B cell (primary cell): ENCODE results near the gene EEPD1. TPM values are rescaled to one million over a fixed set of nuclear protein-coding genes. Genes with fewer than 3 reads are reported as not detected.

Experiments used
- ATAC-seq: fragments of 200-7000 bp; cut with Tn5 transposase; one replicate; pipeline ENCODE4 v1.10.0; 2021; ENCODE audit warnings: low read depth, mild to moderate bottlenecking, moderate number of reproducible peaks, moderate library complexity
- CTCF ChIA-PET: fragments of 350-600 bp; sonication (Branson Sonifier 250); formaldehyde crosslinking; loops from one replicate; lab custom pipeline; 2021; ENCODE audit warnings: antibody characterized with exemption, inconsistent platforms; lab: Charles Lee
- POLR2A ChIA-PET: fragments of 350-600 bp; sonication (Branson Sonifier 250); formaldehyde crosslinking; loops from one replicate; lab custom pipeline; 2021; ENCODE audit warnings: antibody characterized with exemption; lab: Charles Lee
- DNase-seq: peaks from one replicate; pipeline ENCODE4 v3.0.0; 2013
- H2AFZ ChIP-seq: 2 replicates; pipeline ENCODE4 v1.6.1; 2012; ENCODE audit warnings: mild to moderate bottlenecking, low read depth, low read length; ENCODE audit not compliant: insufficient read depth, poor library complexity, severe bottlenecking
- H3K27ac ChIP-seq, 2 donors: 1 replicate in 1 of 2; 2 replicates in 1 of 2; pipeline ENCODE4 v1.5.1; 2012 to 2013; ENCODE audit warnings: low read length in 2 of 2, mild to moderate bottlenecking in 2 of 2, moderate library complexity in 1 of 2
- H3K27me3 ChIP-seq, 4 experiments: fragments of 200-600 bp in 1 of 4; sonication (generic) in 1 of 4; replicated peaks in 1 of 4; 1 replicate in 2 of 4; 2 replicates in 2 of 4; pipeline versions ENCODE4 v1.6.1 to v1.7.0; 2013 to 2016; ENCODE audit warnings: low read length in 3 of 4, mild to moderate bottlenecking in 2 of 4, mixed read lengths in 1 of 4, moderate library complexity in 1 of 4; ENCODE audit not compliant: insufficient read depth in 4 of 4, control insufficient read depth in 3 of 4; ENCODE audit errors: control extremely low read depth in 1 of 4
- H3K36me3 ChIP-seq, 2 experiments: replicated peaks in 1 of 2; 1 replicate in 1 of 2; 2 replicates in 1 of 2; pipeline versions ENCODE4 v1.6.1 to v1.7.1; 2013; ENCODE audit warnings: low read length in 1 of 2; ENCODE audit not compliant: insufficient read depth in 2 of 2, control insufficient read depth in 1 of 2; ENCODE audit errors: control extremely low read depth in 1 of 2, extremely low read depth in 1 of 2
- H3K4me1 ChIP-seq, 2 donors: fragments of 200-600 bp in 1 of 2; sonication (generic) in 1 of 2; 1 replicate in 1 of 2; 2 replicates in 1 of 2; pipeline versions ENCODE4 v1.5.1 to v1.6.1; 2013 to 2017; ENCODE audit warnings: low read length in 2 of 2; ENCODE audit not compliant: control insufficient read depth in 2 of 2, insufficient read depth in 2 of 2
- H3K4me2 ChIP-seq: replicated peaks from 2 replicates; pipeline ENCODE3; 2012; ENCODE audit warnings: mild to moderate bottlenecking, low read depth, low read length; ENCODE audit not compliant: poor library complexity, severe bottlenecking
- H3K4me3 ChIP-seq, 5 experiments: fragments of 200-600 bp in 1 of 5; sonication (generic) in 1 of 5; 1 replicate in 3 of 5; 2 replicates in 2 of 5; pipeline versions ENCODE4 v1.5.1 to v1.7.0; 2011 to 2016; ENCODE audit warnings: low read length in 4 of 5, mild to moderate bottlenecking in 4 of 5, low read depth in 2 of 5, control low read depth in 1 of 5, moderate library complexity in 1 of 5; ENCODE audit not compliant: insufficient read depth in 1 of 5; ENCODE audit errors: control extremely low read depth in 1 of 5, extremely low read depth in 1 of 5
- H3K79me2 ChIP-seq: fragments of 200-600 bp; sonication (generic); one replicate; pipeline ENCODE4 v1.6.0; 2016; ENCODE audit warnings: low read length; ENCODE audit not compliant: control insufficient read depth, insufficient read depth
- H3K9ac ChIP-seq: fragments of 200-600 bp; sonication (generic); 2 replicates; pipeline ENCODE4 v1.6.1; 2017; ENCODE audit warnings: mild to moderate bottlenecking, low read length, moderate library complexity
- H3K9me3 ChIP-seq, 3 donors: one replicate each; pipeline versions ENCODE4 v1.6.1 to v1.7.1; 2013; ENCODE audit warnings: low read length in 2 of 3; ENCODE audit not compliant: control insufficient read depth in 2 of 3, insufficient read depth in 1 of 3; ENCODE audit errors: control extremely low read depth in 1 of 3
- H4K20me1 ChIP-seq: 2 replicates; pipeline ENCODE4 v1.6.0; 2012; ENCODE audit warnings: mild to moderate bottlenecking, low read length; ENCODE audit not compliant: insufficient read depth, control insufficient read depth, poor library complexity, severe bottlenecking
- H3K27ac Mint-ChIP-seq: one replicate; pipeline ENCODE4 v1.8.0; 2021; ENCODE audit warnings: mixed read lengths
- H3K27me3 Mint-ChIP-seq: one replicate; pipeline ENCODE4 v1.8.0; 2021; ENCODE audit warnings: mixed read lengths
- H3K4me1 Mint-ChIP-seq: one replicate; pipeline ENCODE4 v1.8.0; 2021; ENCODE audit warnings: mixed read lengths
- H3K4me3 Mint-ChIP-seq: one replicate; pipeline ENCODE4 v1.8.0; 2021; ENCODE audit warnings: mixed read lengths
- H3K9me3 Mint-ChIP-seq: one replicate; pipeline ENCODE4 v1.8.0; 2022; ENCODE audit warnings: mixed read lengths; ENCODE audit not compliant: insufficient read depth
- EZH2 ChIP-seq: IDR thresholded peaks from 2 replicates; pipeline ENCODE4 v1.6.1; 2012; ENCODE audit warnings: borderline replicate concordance, low read depth, mild to moderate bottlenecking, moderate library complexity, low read length; ENCODE audit not compliant: insufficient read depth, poor library complexity, severe bottlenecking
- WGBS: methylation state at CpG from one replicate; pipeline ENCODE4 v1.1.5; 2013; ENCODE audit warnings: missing lambda C conversion rate; ENCODE audit not compliant: insufficient coverage; 5-methylcytosine and 5-hydroxymethylcytosine counted together
- intact Hi-C: fragments of 100-400 bp; cut with micrococcal nuclease; formaldehyde crosslinking; loops from one replicate; pipeline ENCODE4 v1.10.0; 2022
- polyA plus RNA-seq: library from polyadenylated mRNA; depleted of rRNA; stranded (reverse); fragments of >200 nt; gene quantifications from 2 replicates; pipeline ENCODE4 v1.2.3, GENCODE V29; 2012
- total RNA-seq, 2 donors: library from RNA; stranded (reverse); fragments of 120-200 nt in 1 of 2; gene quantifications; 1 replicate in 1 of 2; 2 replicates in 1 of 2; pipeline versions ENCODE4 v1.2.3 to v1.2.4, GENCODE V29; 2013 to 2022
- TF ChIP-seq, protein P1 (sequence below): fragments of 200-600 bp; IDR thresholded peaks from one replicate; pipeline ENCODE4 v1.8.0; 2022; ENCODE audit warnings: antibody characterized with exemption, mild to moderate bottlenecking

EEPD1 gene
- total and polyA plus RNA-seq, 2 donors (not counting 1 experiment from before 2014, with no cell fraction given) = 0.49 to 4.1 TPM

DNA sequence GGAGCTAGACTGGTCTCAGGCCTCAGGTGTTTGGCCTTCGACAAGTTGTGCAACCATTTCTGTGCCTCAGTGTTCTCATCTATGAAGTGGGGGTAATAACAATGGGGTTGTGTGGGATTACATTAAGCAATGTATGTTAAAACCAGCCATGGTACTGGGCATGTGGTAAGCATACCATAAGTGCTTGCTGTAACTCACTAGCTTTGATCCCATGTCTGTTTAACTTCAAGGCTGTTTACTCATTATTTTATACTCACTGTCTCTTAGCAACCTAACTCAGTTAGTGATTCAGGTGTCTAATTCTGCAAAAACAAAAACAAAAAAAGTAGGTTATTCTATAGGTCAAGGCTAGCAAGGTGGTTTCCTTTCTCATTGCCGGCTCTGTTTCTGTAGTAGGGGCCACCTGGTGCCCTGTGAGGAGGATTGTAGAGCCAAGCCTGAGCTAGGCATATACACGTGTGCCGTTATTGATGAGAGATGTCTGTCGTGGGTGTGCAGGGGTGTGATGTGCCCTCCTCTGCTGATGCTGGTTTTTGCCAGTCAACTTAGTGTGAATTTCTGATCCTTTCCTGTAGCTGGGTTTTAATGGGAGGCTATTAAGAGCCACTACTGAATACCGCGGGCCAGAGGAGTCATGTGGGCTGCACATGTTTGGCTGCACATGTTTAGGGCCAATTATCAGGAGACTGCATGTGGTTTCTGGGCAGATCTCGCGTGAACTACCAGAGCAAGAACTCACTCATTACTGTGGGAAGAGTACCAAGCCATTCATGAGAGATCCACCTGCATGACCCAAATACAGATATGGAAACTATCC, 56.2 kb downstream of the EEPD1 start:
- Mint-ChIP-seq H3K27ac (no peak overlapping the region), H3K9me3 (no peaks in the 10 kb centered on the region), H3K4me3 (no peak overlapping the region), H3K4me1 (no peaks in the 10 kb centered on the region), H3K27me3 (peaks cover 5% of the 10 kb centered on the region)
- Histone ChIP-seq H3K4me1 (no peaks in the 10 kb centered on the region), H3K9me3 (no peaks in the 10 kb centered on the region), H2AFZ (no peak overlapping the region), H3K4me3 (no peak overlapping the region), H3K9ac (no peak overlapping the region), H3K36me3 (no peaks in the 10 kb centered on the region), H3K79me2 (no peaks in the 10 kb centered on the region), H3K27ac (no peak overlapping the region), H3K27me3 (no peaks in the 10 kb centered on the region), H3K4me2 (no peak overlapping the region), H4K20me1 (no peaks in the 10 kb centered on the region)
- 84% methylated on average over 7 of the region's 9 CpGs for WGBS
- ChIA-PET CTCF (no interaction called here), POLR2A (no interaction called here)
- ATAC-seq (no peak), DNase-seq (no peak)
- intact Hi-C loops = no loop called here
- no peak for TF ChIP-seq EZH2
- TF ChIP-seq, protein P1, sequence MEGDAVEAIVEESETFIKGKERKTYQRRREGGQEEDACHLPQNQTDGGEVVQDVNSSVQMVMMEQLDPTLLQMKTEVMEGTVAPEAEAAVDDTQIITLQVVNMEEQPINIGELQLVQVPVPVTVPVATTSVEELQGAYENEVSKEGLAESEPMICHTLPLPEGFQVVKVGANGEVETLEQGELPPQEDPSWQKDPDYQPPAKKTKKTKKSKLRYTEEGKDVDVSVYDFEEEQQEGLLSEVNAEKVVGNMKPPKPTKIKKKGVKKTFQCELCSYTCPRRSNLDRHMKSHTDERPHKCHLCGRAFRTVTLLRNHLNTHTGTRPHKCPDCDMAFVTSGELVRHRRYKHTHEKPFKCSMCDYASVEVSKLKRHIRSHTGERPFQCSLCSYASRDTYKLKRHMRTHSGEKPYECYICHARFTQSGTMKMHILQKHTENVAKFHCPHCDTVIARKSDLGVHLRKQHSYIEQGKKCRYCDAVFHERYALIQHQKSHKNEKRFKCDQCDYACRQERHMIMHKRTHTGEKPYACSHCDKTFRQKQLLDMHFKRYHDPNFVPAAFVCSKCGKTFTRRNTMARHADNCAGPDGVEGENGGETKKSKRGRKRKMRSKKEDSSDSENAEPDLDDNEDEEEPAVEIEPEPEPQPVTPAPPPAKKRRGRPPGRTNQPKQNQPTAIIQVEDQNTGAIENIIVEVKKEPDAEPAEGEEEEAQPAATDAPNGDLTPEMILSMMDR = no peak

DNA sequence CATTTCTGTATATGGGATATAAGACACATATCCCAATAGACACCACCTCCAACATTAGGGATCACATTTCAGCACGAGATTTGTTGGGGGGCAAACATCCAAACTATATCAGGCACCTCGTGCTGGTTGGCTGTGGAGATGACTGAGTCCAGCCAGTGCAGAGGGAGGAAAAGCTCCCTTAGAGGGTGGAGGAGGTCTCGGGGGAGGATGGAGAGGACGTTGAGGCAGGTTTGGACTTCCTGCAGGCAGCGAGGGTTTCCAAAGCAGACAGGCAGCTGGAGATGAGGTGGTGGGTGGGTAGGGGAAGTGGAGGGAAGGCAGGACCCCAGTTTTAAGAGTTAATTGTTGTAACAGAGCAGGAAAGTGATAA, 56.7 kb downstream of the EEPD1 start:
- no peak overlapping the region for H3K27ac ChIP-seq
- ChIA-PET CTCF (no interaction called here), POLR2A (no interaction called here)
- Mint-ChIP-seq H3K27ac (no peak overlapping the region), H3K4me3 (no peak overlapping the region), H3K4me1 (no peaks in the 10 kb centered on the region), H3K9me3 (no peaks in the 10 kb centered on the region), H3K27me3 (peaks cover 5% of the 10 kb centered on the region)
- TF ChIP-seq EZH2 = no peak
- TF ChIP-seq, protein P1 = no peak
- intact Hi-C loops = no loop called here
- no peaks in the 10 kb centered on the region for H3K36me3 ChIP-seq
- H3K9me3 ChIP-seq = no peaks in the 10 kb centered on the region
- no peak overlapping the region for H3K9ac ChIP-seq
- no peaks in the 10 kb centered on the region for H3K79me2 ChIP-seq
- H2AFZ ChIP-seq = no peak overlapping the region
- DNase-seq (no peak), ATAC-seq (no peak)
- H3K27me3 ChIP-seq = no peaks in the 10 kb centered on the region
- H4K20me1 ChIP-seq = no peaks in the 10 kb centered on the region
- WGBS = 19% methylated on average over 3 of the region's 5 CpGs
- H3K4me3 ChIP-seq = no peak overlapping the region
- H3K4me2 ChIP-seq = no peak overlapping the region
- H3K4me1 ChIP-seq = no peaks in the 10 kb centered on the region
